Osteoblast (primary cell): ENCODE data around the gene CD276. TPM values are rescaled to one million over a fixed set of nuclear protein-coding genes. Genes with fewer than 3 reads are reported as not detected.

Source experiments
- DNase-seq: peaks from one replicate; pipeline ENCODE4 v3.0.0; 2011; ENCODE audit warnings: low spot score, mixed read lengths; ENCODE audit not compliant: insufficient read length; ENCODE audit errors: missing footprints
- H2AFZ ChIP-seq: 2 replicates; pipeline ENCODE4 v1.6.0; 2011; ENCODE audit warnings: mild to moderate bottlenecking, low read length
- H3K27ac ChIP-seq: 2 replicates; pipeline ENCODE4 v1.5.1; 2011; ENCODE audit warnings: mild to moderate bottlenecking, low read depth, low read length, moderate library complexity
- H3K27me3 ChIP-seq: 2 replicates; pipeline ENCODE4 v1.6.0; 2012; ENCODE audit warnings: mild to moderate bottlenecking, control low read depth, inconsistent platforms, low read length, moderate library complexity; ENCODE audit not compliant: insufficient read depth
- H3K36me3 ChIP-seq: 2 replicates; pipeline ENCODE4 v1.5.1; 2011; ENCODE audit warnings: mild to moderate bottlenecking, low read length, control low read depth, moderate library complexity; ENCODE audit not compliant: insufficient read depth
- H3K4me1 ChIP-seq: 2 replicates; pipeline ENCODE4 v1.5.1; 2011; ENCODE audit warnings: mild to moderate bottlenecking, low read length, control low read depth, moderate library complexity; ENCODE audit not compliant: insufficient read depth
- H3K4me2 ChIP-seq: 2 replicates; pipeline ENCODE4 v1.6.0; 2011; ENCODE audit warnings: mild to moderate bottlenecking, low read length; ENCODE audit not compliant: insufficient read depth
- H3K4me3 ChIP-seq: fragments of 200-600 bp; sonication (generic); 3 replicates; pipeline ENCODE4 v1.5.1; 2012; ENCODE audit warnings: mild to moderate bottlenecking, low read length, inconsistent platforms; ENCODE audit not compliant: insufficient read depth
- H3K79me2 ChIP-seq: 2 replicates; pipeline ENCODE4 v1.6.0; 2012; ENCODE audit warnings: mild to moderate bottlenecking, low read length, control low read depth, inconsistent platforms; ENCODE audit not compliant: insufficient read depth
- H3K9me3 ChIP-seq: 2 replicates; pipeline ENCODE4 v1.5.1; 2011; ENCODE audit warnings: low read depth, low read length, control low read depth
- H4K20me1 ChIP-seq: 2 replicates; pipeline ENCODE4 v1.6.0; 2012; ENCODE audit warnings: mild to moderate bottlenecking, low read length, control low read depth; ENCODE audit not compliant: insufficient read depth
- CTCF ChIP-seq: IDR thresholded peaks from 2 replicates; pipeline ENCODE4 v1.5.1; 2011; ENCODE audit warnings: mild to moderate bottlenecking, low read depth, low read length, moderate library complexity; ENCODE audit errors: extremely low read depth
- total RNA-seq: library from RNA; depleted of rRNA; stranded (reverse); fragments of >200 nt; gene quantifications from 2 replicates; pipeline ENCODE4 v1.2.3, GENCODE V29; 2012

The CD276 gene
- total RNA-seq, 1 donor, result 154 TPM

- Histone ChIP-seq H3K4me2 (no peak overlapping the region), H3K27me3 (peaks cover 42% of the 10 kb centered on the region), H2AFZ (no peak overlapping the region)
These were observed 65.3 kb downstream of the CD276 start for GRCh38 chr15:73749533-73749932.

DNA sequence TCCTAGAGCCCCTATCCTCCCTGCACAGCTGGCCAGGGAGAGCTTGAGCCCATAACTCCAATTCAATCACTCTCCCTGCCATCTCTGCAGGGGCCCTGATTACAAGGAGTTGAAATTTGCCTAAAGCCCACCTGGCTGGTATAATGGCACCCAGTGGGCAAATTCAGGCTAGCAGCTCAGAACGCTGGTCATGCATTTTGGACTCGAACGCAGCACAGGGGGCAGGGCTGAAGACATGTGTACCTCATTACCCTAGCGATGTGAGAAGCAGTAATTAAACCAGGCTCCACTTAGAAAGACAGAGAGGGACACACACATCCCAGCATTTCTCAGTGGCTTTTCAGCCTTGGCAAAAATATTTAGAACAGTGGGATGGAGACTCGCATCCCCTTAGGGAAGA lies 65.8 kb downstream of the CD276 start:
- TF ChIP-seq CTCF, result no peak
- peaks cover 44% of the 10 kb centered on the region for H3K27me3 ChIP-seq
- no peaks in the 10 kb centered on the region for H3K79me2 ChIP-seq
- H3K4me2 ChIP-seq, result no peak overlapping the region
- no peak overlapping the region for H3K4me3 ChIP-seq
- no peaks in the 10 kb centered on the region for H4K20me1 ChIP-seq
- H3K27ac ChIP-seq, result no peak overlapping the region
- H3K9me3 ChIP-seq, result no peaks in the 10 kb centered on the region
- DNase-seq, result peak; percentile 78
- H3K36me3 ChIP-seq, result no peaks in the 10 kb centered on the region
- H3K4me1 ChIP-seq, result no peaks in the 10 kb centered on the region
- H2AFZ ChIP-seq, result no peak overlapping the region

More at GRCh38 chr15:73749533-73749932, 65.3 kb downstream of the CD276 start:
- H3K27ac ChIP-seq, result no peak overlapping the region
- H3K4me3 ChIP-seq, result no peak overlapping the region
- TF ChIP-seq CTCF, result no peak
- H3K9me3 ChIP-seq, result no peaks in the 10 kb centered on the region
- no peaks in the 10 kb centered on the region for H3K36me3 ChIP-seq
- peak; percentile 44 for DNase-seq
- H3K4me1 ChIP-seq, result no peaks in the 10 kb centered on the region
- no peaks in the 10 kb centered on the region for H3K79me2 ChIP-seq
- H4K20me1 ChIP-seq, result no peaks in the 10 kb centered on the region

- Histone ChIP-seq H3K79me2 (no peaks in the 10 kb centered on the region), H3K4me2 (no peak overlapping the region), H3K27ac (no peak overlapping the region), H3K9me3 (no peaks in the 10 kb centered on the region), H3K4me1 (no peaks in the 10 kb centered on the region), H3K27me3 (peaks cover 41% of the 10 kb centered on the region), H2AFZ (no peak overlapping the region), H3K36me3 (no peaks in the 10 kb centered on the region), H3K4me3 (no peak overlapping the region), H4K20me1 (no peaks in the 10 kb centered on the region)
- no peak for DNase-seq
- TF ChIP-seq CTCF, result no peak
These were observed 66.3 kb downstream of the CD276 start for GRCh38 chr15:73750438-73750837.

DNA sequence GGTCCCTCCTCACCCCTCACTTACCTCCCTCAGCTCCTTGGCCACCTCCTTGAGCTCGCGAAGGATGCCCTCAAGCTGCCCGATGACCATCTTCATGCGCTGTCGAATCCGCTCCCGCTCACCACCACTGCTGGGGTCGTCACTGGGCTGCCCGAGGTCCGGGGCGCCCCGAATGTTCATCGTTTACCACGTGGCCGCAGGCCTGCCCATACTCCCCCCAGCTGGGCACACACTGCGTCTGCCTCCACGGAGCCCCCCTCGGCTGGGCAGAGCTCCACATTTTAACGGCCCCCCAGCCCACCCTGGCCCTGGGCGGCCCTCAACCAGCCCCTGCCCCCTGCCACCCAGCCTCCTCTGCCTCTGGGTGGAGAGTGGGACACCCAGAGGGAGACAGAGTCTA lies 66.8 kb downstream of the CD276 start:
- Histone ChIP-seq H3K4me1 (no peaks in the 10 kb centered on the region), H3K9me3 (no peaks in the 10 kb centered on the region), H3K4me3 (no peak overlapping the region), H3K4me2 (no peak overlapping the region), H3K27ac (no peak overlapping the region), H4K20me1 (no peaks in the 10 kb centered on the region), H2AFZ (no peak overlapping the region), H3K27me3 (peaks cover 43% of the 10 kb centered on the region), H3K79me2 (no peaks in the 10 kb centered on the region), H3K36me3 (no peaks in the 10 kb centered on the region)
- no peak for TF ChIP-seq CTCF
- DNase-seq, result no peak
